Inflammatory macrophage (primary cell): ENCODE data around the gene TMEM178B.
"Not testable (repeated sequence)": the region's sequence is repeated elsewhere in the genome, so short reads cannot be mapped to it uniquely, and the experiment has no call there.

ENCODE experiments used
- DNase-seq, 2 donors: peaks; one replicate each; pipeline ENCODE4 v3.0.0-alpha.2; 2020 to 2022

TMEM178B gene

GRCh38 chr7:141144921-141145629 is 71.2 kb downstream of the TMEM178B start:
- no peak for DNase-seq

GRCh38 chr7:141145630-141145982 is 71.7 kb downstream of the TMEM178B start:
- DNase-seq = no peak

- DNase-seq = no peak
These were observed 73.6 kb downstream of the TMEM178B start for GRCh38 chr7:141147482-141147881.

GRCh38 chr7:141150465-141150864 is 76.6 kb downstream of the TMEM178B start:
- DNase-seq = no peak

GRCh38 chr7:141151746-141152145 is 77.9 kb downstream of the TMEM178B start:
- DNase-seq = no peak

GRCh38 chr7:141153231-141153630 is 79.4 kb downstream of the TMEM178B start:
- DNase-seq = no peak

GRCh38 chr7:141154131-141154732 is 80.4 kb downstream of the TMEM178B start:
- no peak for DNase-seq

GRCh38 chr7:141156407-141156806 is 82.5 kb downstream of the TMEM178B start:
- DNase-seq = no peak

- DNase-seq = peak; percentile 13 to 52
These were observed 83.4 kb downstream of the TMEM178B start for GRCh38 chr7:141157138-141157765.

- peak; percentile 17 to 45 for DNase-seq
These were observed 84.7 kb downstream of the TMEM178B start for GRCh38 chr7:141158561-141158960.

GRCh38 chr7:141160246-141160860 is 86.5 kb downstream of the TMEM178B start:
- DNase-seq = no peak

- DNase-seq = no peak
These were observed 88.0 kb downstream of the TMEM178B start for GRCh38 chr7:141161550-141162535.

- no peak for DNase-seq
These were observed 91.7 kb downstream of the TMEM178B start for GRCh38 chr7:141165521-141165920.

GRCh38 chr7:141166926-141167325 is 93.1 kb downstream of the TMEM178B start:
- no peak for DNase-seq

GRCh38 chr7:141167381-141167964 is 93.6 kb downstream of the TMEM178B start:
- no peak for DNase-seq

GRCh38 chr7:141169157-141169556 is 95.3 kb downstream of the TMEM178B start:
- not testable (repeated sequence) for DNase-seq

- not testable (repeated sequence) for DNase-seq
These were observed 101.9 kb downstream of the TMEM178B start for GRCh38 chr7:141175728-141176127.

- DNase-seq = not testable (repeated sequence)
These were observed 103.3 kb downstream of the TMEM178B start for GRCh38 chr7:141177120-141177519.

GRCh38 chr7:141178486-141179135 is 104.7 kb downstream of the TMEM178B start:
- DNase-seq = no peak

- DNase-seq = no peak
These were observed 107.9 kb downstream of the TMEM178B start for GRCh38 chr7:141181812-141182211.

- DNase-seq = no peak
These were observed 110.8 kb downstream of the TMEM178B start for GRCh38 chr7:141184532-141185190.
